ENCODE results near the gene DOK5.

Gene DOK5

GRCh38 chr20:54649511-54649962 is 174.1 kb downstream of the DOK5 start:
- TF ChIP-seq RAD21 (IDR thresholded peaks at IDR 0.05; ENCODE audit: low read depth), result peak; percentile 50
- TF ChIP-seq MAX (IDR thresholded peaks at IDR 0.05), result no peak
- TF ChIP-seq CREB1 (IDR thresholded peaks at IDR 0.05; ENCODE audit: low read depth), result no peak
- no peak for TF ChIP-seq REST (IDR thresholded peaks at IDR 0.05; ENCODE audit: low read depth)
- TF ChIP-seq TAF1 (IDR thresholded peaks at IDR 0.05; ENCODE audit: low read depth), result no peak

- no peak for TF ChIP-seq TCF12 (IDR thresholded peaks at IDR 0.05; ENCODE audit: low read depth)
- no peak for TF ChIP-seq CEBPB (IDR thresholded peaks at IDR 0.05)
- no peak for TF ChIP-seq NFIC (IDR thresholded peaks at IDR 0.05)
- TF ChIP-seq TEAD4 (IDR thresholded peaks at IDR 0.05), result no peak
- TF ChIP-seq REST (IDR thresholded peaks at IDR 0.05; ENCODE audit: low read depth), result no peak
- TF ChIP-seq EP300 (IDR thresholded peaks at IDR 0.05; ENCODE audit: borderline replicate concordance), result no peak
- TF ChIP-seq FOXM1 (IDR thresholded peaks at IDR 0.05; ENCODE audit: borderline replicate concordance, low read depth), result no peak
- no peak for TF ChIP-seq CREB1 (IDR thresholded peaks at IDR 0.05; ENCODE audit: low read depth)
- TF ChIP-seq RAD21 (IDR thresholded peaks at IDR 0.05; ENCODE audit: low read depth), result no peak
- TF ChIP-seq TAF1 (IDR thresholded peaks at IDR 0.05; ENCODE audit: low read depth), result no peak
- no peak for TF ChIP-seq EGR1 (IDR thresholded peaks at IDR 0.05)
- no peak for TF ChIP-seq YY1 (IDR thresholded peaks at IDR 0.05; ENCODE audit: low read depth)
- TF ChIP-seq ZBTB7A (IDR thresholded peaks at IDR 0.05; ENCODE audit: low read depth), result no peak
- TF ChIP-seq USF1 (IDR thresholded peaks at IDR 0.05), result no peak
Measured at GRCh38 chr20:54650052-54650719, 174.8 kb downstream of the DOK5 start.

- no peak for TF ChIP-seq CEBPB (IDR thresholded peaks at IDR 0.05)
- TF ChIP-seq EGR1 (IDR thresholded peaks at IDR 0.05), result no peak
- TF ChIP-seq EP300 (IDR thresholded peaks at IDR 0.05; ENCODE audit: borderline replicate concordance), result no peak
- TF ChIP-seq ZBTB7A (IDR thresholded peaks at IDR 0.05; ENCODE audit: low read depth), result no peak
- TF ChIP-seq NFIC (IDR thresholded peaks at IDR 0.05), result no peak
Measured at GRCh38 chr20:54651252-54651651, 175.9 kb downstream of the DOK5 start.

GRCh38 chr20:54654450-54654849 is 179.1 kb downstream of the DOK5 start:
- TF ChIP-seq RAD21 (IDR thresholded peaks at IDR 0.05; ENCODE audit: low read depth), result no peak
- TF ChIP-seq USF1 (IDR thresholded peaks at IDR 0.05), result no peak
- no peak for TF ChIP-seq EGR1 (IDR thresholded peaks at IDR 0.05)
- TF ChIP-seq EP300 (IDR thresholded peaks at IDR 0.05; ENCODE audit: borderline replicate concordance), result no peak
- TF ChIP-seq TCF12 (IDR thresholded peaks at IDR 0.05; ENCODE audit: low read depth), result no peak
- TF ChIP-seq TEAD4 (IDR thresholded peaks at IDR 0.05), result no peak
- no peak for TF ChIP-seq REST (IDR thresholded peaks at IDR 0.05; ENCODE audit: low read depth)
- TF ChIP-seq NFIC (IDR thresholded peaks at IDR 0.05), result no peak
- no peak for TF ChIP-seq ZBTB7A (IDR thresholded peaks at IDR 0.05; ENCODE audit: low read depth)
- no peak for TF ChIP-seq TAF1 (IDR thresholded peaks at IDR 0.05; ENCODE audit: low read depth)
- TF ChIP-seq YY1 (IDR thresholded peaks at IDR 0.05; ENCODE audit: low read depth), result no peak
- no peak for TF ChIP-seq MAX (IDR thresholded peaks at IDR 0.05)
- no peak for TF ChIP-seq CREB1 (IDR thresholded peaks at IDR 0.05; ENCODE audit: low read depth)
- no peak for TF ChIP-seq FOXM1 (IDR thresholded peaks at IDR 0.05; ENCODE audit: borderline replicate concordance, low read depth)
- TF ChIP-seq CEBPB (IDR thresholded peaks at IDR 0.05), result no peak
